Measurements from ENCODE around the gene SPATA13. TPM values are rescaled to one million over a fixed set of nuclear protein-coding genes. Genes with fewer than 3 reads are reported as not detected.

Gene SPATA13
- total RNA-seq, 1 experiment from 2014 or later = 10.5 TPM

GRCh38 chr13:24183741-24184182, 23.2 kb downstream of the SPATA13 start:
- H3K4me1 Mint-ChIP-seq (ENCODE audit: low read depth, unreplicated experiment) = peaks cover 32% of the 10 kb centered on the region
- intact Hi-C loops (cut with micrococcal nuclease; ENCODE audit: unreplicated experiment) = no loop called here
- H3K4me3 Mint-ChIP-seq (ENCODE audit: unreplicated experiment) = peak overlapping the region; percentile 36
- peaks cover 35% of the 10 kb centered on the region for H3K4me1 ChIP-seq
- H3K4me3 ChIP-seq (ENCODE audit: low read depth, low read length) = no peak overlapping the region
- CTCF ChIA-PET = interaction anchor here (1.1 kb wide), 1 partner anchor 45 kb away, joined by 4 read pairs; no protein-coding TSS in a partner anchor
- H3K9me3 ChIP-seq = no peaks in the 10 kb centered on the region; the same call in 1 of the 2 replicates
- DNase-seq = no peak
- H3K27me3 Mint-ChIP-seq (ENCODE audit: insufficient read depth, unreplicated experiment) = no peaks in the 10 kb centered on the region
- no peaks in the 10 kb centered on the region; the same call in 1 of the 2 replicates for H3K36me3 ChIP-seq (ENCODE audit: control insufficient read depth, insufficient read depth, low read length)
- H3K27ac Mint-ChIP-seq (ENCODE audit: unreplicated experiment) = peak overlapping the region; percentile 74
- no TSS peak for BruUV-seq (replicated peaks)
- H3K9me3 Mint-ChIP-seq (ENCODE audit: unreplicated experiment) = no peaks in the 10 kb centered on the region
- POLR2A ChIA-PET = interaction anchor here (0.6 kb wide), 1 partner anchor 808 kb away, joined by 3 read pairs; no protein-coding TSS in a partner anchor
- H3K27me3 ChIP-seq (replicated peaks; ENCODE audit: control insufficient read depth, insufficient read depth, low read length) = no peaks in the 10 kb centered on the region
- H3K36me3 Mint-ChIP-seq (ENCODE audit: insufficient read depth, unreplicated experiment) = peaks cover 6% of the 10 kb centered on the region
- TF ChIP-seq CTCF (IDR thresholded peaks at IDR 0.05; ENCODE audit: insufficient read depth in 1 of 2, low read depth in 1 of 2, low read length in 1 of 2, severe bottlenecking in 1 of 2, unreplicated experiment in 1 of 2) = no peak

GRCh38 chr13:24184265-24184841, 23.8 kb downstream of the SPATA13 start:
- Mint-ChIP-seq H3K27me3 (ENCODE audit: insufficient read depth, unreplicated experiment) (no peaks in the 10 kb centered on the region), H3K4me3 (ENCODE audit: unreplicated experiment) (peak overlapping the region; percentile 36), H3K4me1 (ENCODE audit: low read depth, unreplicated experiment) (peaks cover 32% of the 10 kb centered on the region), H3K27ac (ENCODE audit: unreplicated experiment) (peak overlapping the region; percentile 74), H3K36me3 (ENCODE audit: insufficient read depth, unreplicated experiment) (peaks cover 6% of the 10 kb centered on the region), H3K9me3 (ENCODE audit: unreplicated experiment) (no peaks in the 10 kb centered on the region)
- no TSS peak for BruUV-seq (replicated peaks)
- no peak overlapping the region for H3K4me3 ChIP-seq (ENCODE audit: low read depth, low read length)
- no peaks in the 10 kb centered on the region for H3K27me3 ChIP-seq (replicated peaks; ENCODE audit: control insufficient read depth, insufficient read depth, low read length)
- DNase-seq = peak in 1 of 2 experiments; percentile 30
- intact Hi-C loops (cut with micrococcal nuclease; ENCODE audit: unreplicated experiment) = no loop called here
- no peak for TF ChIP-seq CTCF (IDR thresholded peaks at IDR 0.05; ENCODE audit: insufficient read depth in 1 of 2, low read depth in 1 of 2, low read length in 1 of 2, severe bottlenecking in 1 of 2, unreplicated experiment in 1 of 2)
- ChIA-PET POLR2A (no interaction called here), CTCF (interaction anchor here (1.1 kb wide), 1 partner anchor 45 kb away, joined by 4 read pairs; no protein-coding TSS in a partner anchor)
- H3K9me3 ChIP-seq = no peaks in the 10 kb centered on the region; the same call in 1 of the 2 replicates
- peaks cover 35% of the 10 kb centered on the region for H3K4me1 ChIP-seq
- H3K36me3 ChIP-seq (ENCODE audit: control insufficient read depth, insufficient read depth, low read length) = no peaks in the 10 kb centered on the region; the same call in 1 of the 2 replicates

GRCh38 chr13:24184882-24185281, 24.4 kb downstream of the SPATA13 start:
- H3K4me3 ChIP-seq (ENCODE audit: low read depth, low read length) = no peak overlapping the region
- peaks cover 32% of the 10 kb centered on the region for H3K4me1 Mint-ChIP-seq (ENCODE audit: low read depth, unreplicated experiment)
- POLR2A ChIA-PET = no interaction called here

More at GRCh38 chr13:24184882-24185281, 24.4 kb downstream of the SPATA13 start:
- Histone ChIP-seq H3K9me3 (no peaks in the 10 kb centered on the region; the same call in 1 of the 2 replicates), H3K27me3 (replicated peaks; ENCODE audit: control insufficient read depth, insufficient read depth, low read length) (no peaks in the 10 kb centered on the region), H3K4me1 (peaks cover 35% of the 10 kb centered on the region), H3K36me3 (ENCODE audit: control insufficient read depth, insufficient read depth, low read length) (no peaks in the 10 kb centered on the region; the same call in 1 of the 2 replicates)
- H3K9me3 Mint-ChIP-seq (ENCODE audit: unreplicated experiment) = no peaks in the 10 kb centered on the region
- peaks cover 6% of the 10 kb centered on the region for H3K36me3 Mint-ChIP-seq (ENCODE audit: insufficient read depth, unreplicated experiment)
- CTCF ChIA-PET = no interaction called here
- no TSS peak for BruUV-seq (replicated peaks)
- H3K27ac Mint-ChIP-seq (ENCODE audit: unreplicated experiment) = peak overlapping the region; percentile 74
- H3K4me3 Mint-ChIP-seq (ENCODE audit: unreplicated experiment) = peak overlapping the region; percentile 36
- TF ChIP-seq CTCF (IDR thresholded peaks at IDR 0.05; ENCODE audit: insufficient read depth in 1 of 2, low read depth in 1 of 2, low read length in 1 of 2, severe bottlenecking in 1 of 2, unreplicated experiment in 1 of 2) = no peak
- H3K27me3 Mint-ChIP-seq (ENCODE audit: insufficient read depth, unreplicated experiment) = no peaks in the 10 kb centered on the region
- intact Hi-C loops (cut with micrococcal nuclease; ENCODE audit: unreplicated experiment) = no loop called here
- no peak for DNase-seq

Measured in Caco-2 (cell line).